Sigmoid colon (tissue), 4 donors: Measurements from ENCODE around the gene F13A1.

Experiments used
- EP300 ChIP-seq, 4 donors: sonication (generic); formaldehyde crosslinking; IDR thresholded peaks; one replicate each; pipeline ENCODE4 v1.6.1; 2017; ENCODE audit warnings: antibody characterized with exemption in 4 of 4
- POLR2A ChIP-seq, 2 donors: fragments of 450-650 bp; IDR thresholded peaks; one replicate each; pipeline ENCODE4 v1.6.1; 2016; ENCODE audit warnings: antibody characterized with exemption in 2 of 2, mild to moderate bottlenecking in 2 of 2, moderate library complexity in 2 of 2
- POLR2AphosphoS5 ChIP-seq, 4 donors: sonication (generic); formaldehyde crosslinking; IDR thresholded peaks; one replicate each; pipeline ENCODE4 v1.6.1; 2017; ENCODE audit warnings: antibody characterized with exemption in 4 of 4
- TF ChIP-seq, protein P1 (sequence below), 4 experiments: fragments of 450-650 bp in 3 of 4; fragments of 200-600 bp in 1 of 4; IDR thresholded peaks; one replicate each; pipeline ENCODE4 v1.5.1; 2016 to 2019; ENCODE audit warnings: antibody characterized with exemption in 4 of 4, mild to moderate bottlenecking in 3 of 4, moderate library complexity in 2 of 4

DNA sequence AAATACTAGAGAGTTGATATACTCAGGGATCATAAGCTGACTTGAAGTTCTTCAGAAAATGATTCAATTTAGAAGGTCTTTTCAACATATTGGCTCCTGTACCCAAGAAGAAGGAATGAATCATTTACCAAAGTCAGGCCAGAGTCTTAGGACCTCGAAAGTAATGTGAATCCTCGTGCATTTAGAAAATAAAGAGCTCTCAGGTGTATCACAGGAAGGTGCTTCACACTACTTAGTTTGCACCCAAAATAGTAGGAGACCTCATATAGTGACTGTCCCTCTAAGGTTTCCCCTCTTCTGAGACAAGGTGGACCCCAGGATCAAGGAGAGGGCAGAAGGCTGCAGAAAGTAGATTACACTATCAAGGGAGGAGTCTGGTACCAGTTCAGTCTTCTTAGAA, 71.8 kb downstream of the F13A1 start:
- TF ChIP-seq, protein P1, sequence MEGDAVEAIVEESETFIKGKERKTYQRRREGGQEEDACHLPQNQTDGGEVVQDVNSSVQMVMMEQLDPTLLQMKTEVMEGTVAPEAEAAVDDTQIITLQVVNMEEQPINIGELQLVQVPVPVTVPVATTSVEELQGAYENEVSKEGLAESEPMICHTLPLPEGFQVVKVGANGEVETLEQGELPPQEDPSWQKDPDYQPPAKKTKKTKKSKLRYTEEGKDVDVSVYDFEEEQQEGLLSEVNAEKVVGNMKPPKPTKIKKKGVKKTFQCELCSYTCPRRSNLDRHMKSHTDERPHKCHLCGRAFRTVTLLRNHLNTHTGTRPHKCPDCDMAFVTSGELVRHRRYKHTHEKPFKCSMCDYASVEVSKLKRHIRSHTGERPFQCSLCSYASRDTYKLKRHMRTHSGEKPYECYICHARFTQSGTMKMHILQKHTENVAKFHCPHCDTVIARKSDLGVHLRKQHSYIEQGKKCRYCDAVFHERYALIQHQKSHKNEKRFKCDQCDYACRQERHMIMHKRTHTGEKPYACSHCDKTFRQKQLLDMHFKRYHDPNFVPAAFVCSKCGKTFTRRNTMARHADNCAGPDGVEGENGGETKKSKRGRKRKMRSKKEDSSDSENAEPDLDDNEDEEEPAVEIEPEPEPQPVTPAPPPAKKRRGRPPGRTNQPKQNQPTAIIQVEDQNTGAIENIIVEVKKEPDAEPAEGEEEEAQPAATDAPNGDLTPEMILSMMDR (IDR thresholded peaks at IDR 0.05): no peak
- TF ChIP-seq POLR2AphosphoS5 (IDR thresholded peaks at IDR 0.05) (no peak), EP300 (IDR thresholded peaks at IDR 0.05) (no peak), POLR2A (IDR thresholded peaks at IDR 0.05) (no peak)
